Inferior parietal cortex (tissue), 1 donor: ENCODE measurements around the gene PRR5L.

Experiments
- DNase-seq: peaks from one replicate; pipeline ENCODE4 v3.0.0-alpha.2; 2016; ENCODE audit errors: extremely low spot score

The PRR5L gene

GRCh38 chr11:36376888-36377758 is 81.0 kb downstream of the PRR5L start:
- DNase-seq = no peak

GRCh38 chr11:36377759-36378564 is 81.9 kb downstream of the PRR5L start:
- no peak for DNase-seq

DNA sequence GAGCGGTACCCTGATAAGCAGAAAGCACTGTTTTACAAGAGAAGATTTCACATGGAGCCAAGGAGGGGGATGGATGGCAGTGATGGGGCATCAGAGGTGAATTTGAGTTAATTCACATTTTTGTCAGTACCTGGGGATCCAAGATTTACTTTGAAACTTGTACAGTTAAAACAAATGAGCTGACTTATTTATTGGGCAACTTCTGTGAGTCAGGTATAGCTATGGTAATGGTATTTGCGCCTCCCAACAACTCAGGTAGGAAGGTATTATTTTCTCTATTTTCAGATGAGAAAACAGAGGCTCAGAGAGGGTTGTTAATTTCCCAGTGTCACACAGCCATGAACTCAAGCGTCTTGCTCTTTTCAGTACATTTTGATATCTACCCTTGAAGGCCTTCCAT is 83.6 kb downstream of the PRR5L start:
- DNase-seq = no peak

- DNase-seq = no peak
Observed at GRCh38 chr11:36380296-36381014, 84.4 kb downstream of the PRR5L start.

- DNase-seq = no peak
Observed at GRCh38 chr11:36381015-36381360, 84.9 kb downstream of the PRR5L start.

GRCh38 chr11:36383195-36383594 is 87.1 kb downstream of the PRR5L start:
- no peak for DNase-seq

DNA sequence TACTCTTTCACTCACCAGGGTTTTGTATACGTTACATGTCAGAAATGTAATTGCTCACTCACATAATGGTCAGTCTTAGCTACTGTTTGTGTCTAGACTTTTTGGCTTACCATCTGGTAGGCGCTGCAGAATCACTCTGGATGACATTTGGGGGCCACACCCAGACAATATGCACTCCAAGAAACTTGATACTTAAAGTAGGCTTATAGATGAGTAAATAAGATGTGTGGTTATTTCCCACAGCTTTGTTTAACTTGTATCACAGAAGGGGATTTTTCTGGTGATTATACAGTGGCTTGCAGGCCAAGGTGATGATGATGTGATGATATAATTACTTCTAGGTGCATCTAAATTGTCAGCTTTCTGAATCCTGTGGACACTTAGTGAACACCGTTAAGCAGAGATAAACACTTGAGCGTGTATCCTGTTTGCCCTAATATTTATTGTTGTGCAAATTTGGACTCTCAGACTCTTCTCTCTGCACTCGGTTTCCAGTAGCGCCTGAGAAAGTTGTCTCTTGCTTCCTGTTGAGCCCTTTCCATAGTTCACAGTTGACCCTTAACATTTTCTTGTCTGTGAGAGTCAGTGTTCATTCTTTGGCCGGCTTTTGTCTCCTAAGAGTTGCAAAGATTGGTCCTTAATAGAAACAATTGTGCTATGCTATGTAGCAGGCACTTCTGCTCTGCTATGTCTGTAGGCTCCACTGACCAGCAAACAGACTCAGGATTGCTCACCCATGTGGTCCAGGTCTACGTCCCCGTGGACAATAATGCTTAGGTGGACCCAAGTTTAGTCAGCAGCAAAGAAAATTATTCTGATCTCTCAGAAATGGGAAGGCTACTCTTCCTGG is 89.3 kb downstream of the PRR5L start:
- no peak for DNase-seq

- DNase-seq = no peak
Observed at GRCh38 chr11:36386411-36386810, 90.3 kb downstream of the PRR5L start.

GRCh38 chr11:36388071-36388470 is 92.0 kb downstream of the PRR5L start:
- DNase-seq = no peak

GRCh38 chr11:36388951-36389350 is 92.9 kb downstream of the PRR5L start:
- DNase-seq = no peak

- no peak for DNase-seq
Observed at GRCh38 chr11:36389811-36390210, 93.7 kb downstream of the PRR5L start.

GRCh38 chr11:36390963-36391471 is 94.9 kb downstream of the PRR5L start:
- DNase-seq = peak; percentile 40

GRCh38 chr11:36392196-36392595 is 96.1 kb downstream of the PRR5L start:
- DNase-seq = no peak

GRCh38 chr11:36394056-36394455 is 98.0 kb downstream of the PRR5L start:
- no peak for DNase-seq

DNA sequence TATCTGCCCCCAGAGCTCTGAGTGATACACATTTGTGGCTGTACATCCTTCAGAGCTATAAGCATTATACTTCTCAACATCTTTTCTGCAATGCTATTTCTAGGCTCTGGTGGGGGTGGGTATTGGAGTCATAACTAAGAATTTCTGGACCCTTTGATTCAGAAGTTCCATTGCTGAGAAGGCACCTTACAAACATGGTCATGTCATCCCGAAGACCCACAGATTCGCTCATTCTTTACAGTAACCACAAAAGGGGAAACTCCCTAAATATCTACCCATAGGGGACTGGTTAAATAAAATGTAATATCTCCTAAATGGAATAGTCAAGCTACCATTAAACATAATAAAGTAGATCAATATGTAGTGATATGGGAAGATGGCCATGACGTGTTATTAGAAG is 98.8 kb downstream of the PRR5L start:
- DNase-seq = no peak

- DNase-seq = no peak
Observed at GRCh38 chr11:36395978-36396736, 100.1 kb downstream of the PRR5L start.

DNA sequence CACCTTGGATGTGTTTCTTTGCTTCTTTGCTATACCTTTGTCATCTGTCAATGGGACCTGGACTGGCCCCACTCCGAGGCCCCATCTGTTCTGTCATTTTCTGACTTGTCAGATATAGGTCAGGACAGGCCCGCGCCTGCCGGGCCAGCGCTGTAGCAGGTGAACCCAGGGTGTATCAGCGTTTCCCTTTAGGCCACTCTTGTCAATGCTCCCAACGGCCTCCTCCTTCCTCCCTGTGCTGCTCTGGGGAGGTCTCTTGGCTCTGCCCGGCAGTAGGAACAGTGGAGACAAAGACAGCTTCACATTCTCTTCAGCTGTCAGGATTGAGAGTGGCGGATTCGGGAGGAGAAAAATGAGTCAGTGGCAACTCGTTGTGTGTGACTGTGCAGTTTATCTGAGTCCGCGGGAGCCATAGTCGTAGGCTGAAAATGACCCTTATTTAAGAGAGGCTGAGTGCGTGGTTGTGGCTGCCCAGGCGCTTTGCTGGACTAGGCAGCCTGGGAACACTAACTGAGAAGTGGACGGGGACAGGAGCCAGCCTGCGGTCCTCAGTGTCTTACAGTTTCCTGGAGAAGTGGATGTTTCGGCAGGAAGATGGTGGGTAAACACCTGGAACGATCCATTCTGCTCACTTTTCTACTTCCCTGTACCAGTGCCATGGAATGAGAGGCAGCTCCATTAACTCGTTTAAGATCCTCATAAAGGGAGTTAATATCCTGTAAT is 102.3 kb downstream of the PRR5L start:
- peak; percentile 51 for DNase-seq

GRCh38 chr11:36399236-36399635 is 103.1 kb downstream of the PRR5L start:
- no peak for DNase-seq

GRCh38 chr11:36399745-36400144 is 103.7 kb downstream of the PRR5L start:
- DNase-seq = no peak
